Measurements from ENCODE around the gene CFAP70.

- TF ChIP-seq CTCF (IDR thresholded peaks at IDR 0.05; ENCODE audit: poor library complexity, severe bottlenecking) (no peak), POLR2AphosphoS5 (IDR thresholded peaks at IDR 0.05) (no peak), REST (IDR thresholded peaks at IDR 0.05; ENCODE audit: borderline replicate concordance) (no peak), MXI1 (conservative IDR thresholded peaks at IDR 0.05; ENCODE audit: poor library complexity, severe bottlenecking) (no peak), TAF1 (IDR thresholded peaks at IDR 0.05; ENCODE audit: low read depth) (no peak), EZH2 (IDR thresholded peaks at IDR 0.05; ENCODE audit: borderline replicate concordance, insufficient read depth, low read length, poor library complexity, severe bottlenecking) (no peak)
Measured at GRCh38 chr10:73287441-73287840, 71.2 kb downstream of the CFAP70 start.

Data from neural cell (in vitro differentiated cells).